Epithelial cell of proximal tubule (primary cell): ENCODE results near the gene MSH5. TPM values are rescaled to one million over a fixed set of nuclear protein-coding genes. Genes with fewer than 3 reads are reported as not detected.

Experiments used
- DNase-seq: peaks from one replicate; pipeline ENCODE4 v3.0.0-alpha.2; 2011; ENCODE audit warnings: low read depth
- H3K4me3 ChIP-seq: 2 replicates; pipeline ENCODE4 v1.5.1; 2011; ENCODE audit warnings: low read depth, mild to moderate bottlenecking, low read length
- total RNA-seq: library from RNA; depleted of rRNA; stranded (reverse); fragments of >200 nt; gene quantifications from 2 replicates; pipeline ENCODE4 v1.2.3, GENCODE V29; 2015
- TF ChIP-seq, protein P1 (sequence below): conservative IDR thresholded peaks from 2 replicates; pipeline ENCODE4 v1.5.1; 2012; ENCODE audit warnings: low read depth, mild to moderate bottlenecking, low read length

Gene MSH5
- total RNA-seq, 1 donor from 2014 or later, result 30.4 TPM

DNA sequence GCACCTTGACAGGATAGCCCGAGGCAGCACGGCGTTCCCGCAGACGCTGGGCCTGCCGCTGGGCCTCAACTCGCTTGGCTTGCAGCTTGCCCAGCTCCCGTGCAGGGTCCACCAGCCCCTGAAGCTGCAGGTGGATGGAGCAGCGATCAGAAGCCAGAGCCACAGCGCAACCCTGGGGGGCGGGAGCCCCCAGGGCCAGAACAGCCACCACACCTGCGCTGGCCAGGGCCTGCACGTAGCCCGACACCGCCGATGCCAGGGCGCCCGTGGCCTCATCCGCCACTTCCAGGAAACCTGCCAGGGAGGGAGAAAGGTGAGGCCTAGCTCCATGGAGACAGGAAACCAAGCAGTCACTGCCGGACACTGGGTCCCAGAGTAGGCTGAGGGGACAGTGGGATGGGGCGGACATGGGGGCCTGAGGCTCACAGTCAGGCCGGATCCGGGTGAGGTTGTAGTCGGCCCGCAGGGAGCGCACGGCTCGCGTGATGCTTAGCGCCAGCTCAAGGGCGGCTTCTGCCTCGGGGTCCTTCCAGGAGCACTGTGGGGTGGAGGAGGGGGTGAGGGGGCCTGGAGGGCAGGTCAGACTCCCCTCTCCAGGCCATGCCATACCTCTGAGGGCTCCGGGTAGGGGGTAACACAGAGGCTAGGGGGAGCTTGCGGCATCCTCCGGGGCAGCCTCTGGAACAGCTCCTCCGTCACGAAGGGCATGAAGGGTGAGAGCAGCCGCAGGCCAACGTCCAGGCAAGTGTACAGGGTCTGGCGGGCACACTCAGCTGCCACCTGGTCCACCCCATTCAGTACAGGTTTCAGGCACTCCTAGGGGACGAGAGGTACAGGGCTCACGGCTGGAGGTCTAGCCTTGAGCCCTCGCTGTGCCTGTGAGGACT, 39.4 kb downstream of the MSH5 start:
- DNase-seq, result no peak
- no peak overlapping the region for H3K4me3 ChIP-seq
- TF ChIP-seq, protein P1, sequence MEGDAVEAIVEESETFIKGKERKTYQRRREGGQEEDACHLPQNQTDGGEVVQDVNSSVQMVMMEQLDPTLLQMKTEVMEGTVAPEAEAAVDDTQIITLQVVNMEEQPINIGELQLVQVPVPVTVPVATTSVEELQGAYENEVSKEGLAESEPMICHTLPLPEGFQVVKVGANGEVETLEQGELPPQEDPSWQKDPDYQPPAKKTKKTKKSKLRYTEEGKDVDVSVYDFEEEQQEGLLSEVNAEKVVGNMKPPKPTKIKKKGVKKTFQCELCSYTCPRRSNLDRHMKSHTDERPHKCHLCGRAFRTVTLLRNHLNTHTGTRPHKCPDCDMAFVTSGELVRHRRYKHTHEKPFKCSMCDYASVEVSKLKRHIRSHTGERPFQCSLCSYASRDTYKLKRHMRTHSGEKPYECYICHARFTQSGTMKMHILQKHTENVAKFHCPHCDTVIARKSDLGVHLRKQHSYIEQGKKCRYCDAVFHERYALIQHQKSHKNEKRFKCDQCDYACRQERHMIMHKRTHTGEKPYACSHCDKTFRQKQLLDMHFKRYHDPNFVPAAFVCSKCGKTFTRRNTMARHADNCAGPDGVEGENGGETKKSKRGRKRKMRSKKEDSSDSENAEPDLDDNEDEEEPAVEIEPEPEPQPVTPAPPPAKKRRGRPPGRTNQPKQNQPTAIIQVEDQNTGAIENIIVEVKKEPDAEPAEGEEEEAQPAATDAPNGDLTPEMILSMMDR, result no peak

DNA sequence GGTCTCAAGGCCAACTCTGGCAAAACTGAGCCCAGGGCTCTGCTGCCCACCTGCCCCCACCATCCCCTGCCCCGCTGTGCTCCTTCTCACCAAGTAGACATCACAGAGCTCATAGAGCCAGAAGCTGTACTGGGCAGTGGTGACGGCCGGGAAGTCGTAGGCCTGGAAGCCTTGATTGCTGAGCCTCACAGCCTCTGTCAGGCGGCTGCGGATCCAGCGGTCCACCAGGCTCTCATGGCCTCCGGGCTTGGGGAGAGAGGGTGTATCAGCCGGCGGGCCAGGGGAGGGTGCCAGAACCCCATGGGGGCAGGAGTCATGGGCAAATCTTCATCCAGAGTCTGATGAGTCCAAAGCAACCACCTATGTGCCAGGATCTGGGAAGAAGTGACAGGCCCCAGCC, 40.1 kb downstream of the MSH5 start:
- no peak overlapping the region for H3K4me3 ChIP-seq
- TF ChIP-seq, protein P1, result no peak
- DNase-seq, result no peak

DNA sequence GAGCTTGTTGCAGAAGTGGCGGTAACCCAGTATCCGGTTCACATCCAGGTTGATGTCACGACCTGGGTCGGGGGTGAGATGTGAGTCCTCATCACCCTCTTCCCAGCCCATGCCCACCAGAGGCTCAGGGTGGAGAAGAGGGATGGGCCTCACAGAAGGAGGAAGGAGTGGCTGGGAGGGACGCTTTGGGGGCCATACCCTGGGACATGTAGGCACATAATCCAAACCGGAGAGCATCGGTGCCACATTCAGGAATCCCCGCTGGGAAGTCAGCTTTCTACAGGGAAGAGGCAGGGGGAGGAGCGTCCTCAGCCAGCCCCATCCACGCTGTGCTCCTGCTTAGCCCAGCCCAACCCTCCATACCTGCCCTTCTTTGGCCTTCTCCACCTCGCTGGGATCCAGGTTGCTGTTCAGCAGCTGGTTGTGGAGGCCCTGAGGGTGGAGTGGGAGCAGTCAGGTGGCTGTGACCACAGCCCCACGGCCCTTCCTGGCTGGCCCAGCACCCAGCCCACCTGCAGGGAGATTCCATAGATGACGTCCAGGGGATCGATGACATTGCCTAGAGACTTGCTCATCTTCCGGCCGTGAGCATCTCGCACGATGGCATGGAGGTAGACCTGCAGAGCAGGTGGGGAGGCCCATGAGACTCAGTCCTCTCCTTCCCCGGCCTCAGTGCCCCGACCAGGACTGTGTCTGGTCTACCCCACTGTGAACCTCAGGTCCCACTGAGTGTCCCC, 40.9 kb downstream of the MSH5 start:
- no peak for DNase-seq
- TF ChIP-seq, protein P1, result no peak
- no peak overlapping the region for H3K4me3 ChIP-seq

DNA sequence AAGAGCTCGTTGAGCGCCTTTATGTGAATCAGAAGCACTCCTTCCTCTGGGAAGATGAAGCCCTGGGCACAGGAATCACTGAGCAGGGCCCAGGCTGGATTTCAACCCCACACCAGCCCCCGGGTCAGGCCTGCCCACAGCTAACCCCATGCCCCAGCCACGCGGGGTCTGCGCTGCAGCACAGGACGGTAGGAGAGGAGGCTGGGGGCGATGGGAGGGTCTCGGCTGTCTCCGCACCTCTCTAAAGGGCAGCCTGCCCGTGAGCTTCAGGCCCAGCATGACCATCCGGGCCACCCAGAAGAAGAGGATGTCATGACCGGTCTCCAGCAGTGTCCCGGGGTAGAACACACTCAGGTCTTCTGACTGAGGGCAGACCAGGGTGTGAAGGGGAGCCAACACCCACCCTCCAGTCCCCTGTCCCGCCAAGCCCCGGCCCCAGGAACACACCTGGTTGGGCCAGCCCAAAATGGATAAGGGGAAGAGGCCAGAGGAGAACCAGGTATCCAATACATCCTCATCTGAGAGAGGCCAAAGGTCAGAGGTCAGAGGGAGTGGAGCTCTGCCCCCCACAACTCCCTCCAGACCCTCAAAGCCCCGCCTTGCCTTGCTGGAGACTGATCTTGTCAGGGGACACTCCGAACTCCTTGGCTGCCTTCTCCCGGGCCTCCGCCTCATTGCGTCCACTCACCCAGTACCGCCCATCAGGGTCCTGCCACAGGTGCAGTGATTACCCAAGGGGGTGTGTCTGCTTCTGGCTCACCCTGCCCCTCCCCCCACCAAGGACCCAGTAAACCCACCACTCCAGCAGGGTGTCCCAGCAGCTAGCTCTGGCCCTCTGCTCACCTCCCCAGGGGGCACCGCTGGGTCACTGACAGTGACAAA, 41.7 kb downstream of the MSH5 start:
- no peak overlapping the region for H3K4me3 ChIP-seq
- TF ChIP-seq, protein P1, result no peak
- no peak for DNase-seq

DNA sequence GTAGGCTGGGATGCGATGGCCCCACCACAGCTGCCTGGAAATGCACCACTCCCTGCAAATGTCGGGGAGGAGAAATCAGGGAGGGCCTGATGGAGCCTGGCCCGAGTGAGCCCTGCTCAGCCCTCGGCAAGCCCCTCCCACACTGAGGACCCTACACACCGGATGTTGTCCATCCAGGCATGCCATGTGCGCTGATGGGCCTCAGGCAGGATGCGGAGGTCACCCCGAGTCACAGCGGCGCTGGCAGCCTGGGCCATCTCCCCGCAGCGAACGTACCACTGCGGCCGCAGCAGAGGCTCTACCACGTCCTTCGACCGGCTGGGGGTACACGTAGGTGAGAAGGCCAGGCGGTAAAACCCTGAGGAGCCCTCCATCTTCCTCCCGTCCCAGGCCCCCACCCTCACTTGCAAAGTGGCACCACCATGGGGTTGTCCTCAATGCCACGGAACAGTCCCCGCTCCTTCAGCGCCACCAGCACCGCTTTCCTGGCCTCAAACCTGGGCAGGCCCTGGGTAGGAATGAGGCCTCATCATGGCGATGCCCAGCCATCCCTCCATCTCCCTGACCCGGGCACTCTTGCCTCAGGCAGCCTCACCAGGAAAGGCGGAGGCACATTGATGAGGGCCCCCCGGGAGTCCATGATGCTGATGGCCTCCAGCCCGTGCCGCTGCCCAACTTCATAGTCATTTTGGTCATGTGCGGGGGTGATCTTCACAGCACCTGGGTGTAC, 42.5 kb downstream of the MSH5 start:
- TF ChIP-seq, protein P1, result no peak
- DNase-seq, result no peak
- no peak overlapping the region for H3K4me3 ChIP-seq
